ENCODE measurements around the gene ZNF451.
A peak's percentile ranks its signal among the peaks of the same experiment; 100 is the strongest.

Gene ZNF451

GRCh38 chr6:57147955-57148858 lies 58.2 kb downstream of the ZNF451 start:
- DNase-seq (ENCODE audit: low spot score): no peak

- no peak for DNase-seq (ENCODE audit: low spot score)
Observed at GRCh38 chr6:57158658-57159057, 68.7 kb downstream of the ZNF451 start.

- DNase-seq (ENCODE audit: low spot score): no peak
Observed at GRCh38 chr6:57159127-57159526, 69.1 kb downstream of the ZNF451 start.

GRCh38 chr6:57162028-57162427 lies 72.0 kb downstream of the ZNF451 start:
- no peak for DNase-seq (ENCODE audit: low spot score)

GRCh38 chr6:57162516-57162915 lies 72.5 kb downstream of the ZNF451 start:
- DNase-seq (ENCODE audit: low spot score): no peak

GRCh38 chr6:57163956-57164355 lies 74.0 kb downstream of the ZNF451 start:
- no peak for DNase-seq (ENCODE audit: low spot score)

- no peak for DNase-seq (ENCODE audit: low spot score)
Observed at GRCh38 chr6:57165080-57165479, 75.1 kb downstream of the ZNF451 start.

- peak; percentile 96 for DNase-seq (ENCODE audit: low spot score)
Observed at GRCh38 chr6:57172136-57173055, 82.4 kb downstream of the ZNF451 start, which contains the start of gene BAG2. Gene BAG2, plus strand, starts transcription at chr6:57172326. Its CDS starts 372 bp downstream, at chr6:57172698.

GRCh38 chr6:57173056-57173885 lies 83.3 kb downstream of the ZNF451 start:
- peak; percentile 71 for DNase-seq (ENCODE audit: low spot score)

- peak; percentile 33 for DNase-seq (ENCODE audit: low spot score)
Observed at GRCh38 chr6:57173886-57174510, 84.0 kb downstream of the ZNF451 start.

- no peak for DNase-seq (ENCODE audit: low spot score)
Observed at GRCh38 chr6:57174511-57174907, 84.5 kb downstream of the ZNF451 start.

- DNase-seq (ENCODE audit: low spot score): no peak
Observed at GRCh38 chr6:57177545-57178265, 87.7 kb downstream of the ZNF451 start.

- DNase-seq (ENCODE audit: low spot score): no peak
Observed at GRCh38 chr6:57180596-57180995, 90.6 kb downstream of the ZNF451 start.

- no peak for DNase-seq (ENCODE audit: low spot score)
Observed at GRCh38 chr6:57182017-57182432, 92.0 kb downstream of the ZNF451 start.

GRCh38 chr6:57183336-57183735 lies 93.3 kb downstream of the ZNF451 start:
- DNase-seq (ENCODE audit: low spot score): no peak

GRCh38 chr6:57190140-57190539 lies 100.2 kb downstream of the ZNF451 start:
- peak; percentile 41 for DNase-seq (ENCODE audit: low spot score)

GRCh38 chr6:57193177-57193576 lies 103.2 kb downstream of the ZNF451 start:
- no peak for DNase-seq (ENCODE audit: low spot score)

- DNase-seq (ENCODE audit: low spot score): no peak
Observed at GRCh38 chr6:57195457-57195856, 105.5 kb downstream of the ZNF451 start.

GRCh38 chr6:57198926-57199636 lies 109.1 kb downstream of the ZNF451 start:
- no peak for DNase-seq (ENCODE audit: low spot score)

GRCh38 chr6:57201718-57202117 lies 111.7 kb downstream of the ZNF451 start:
- no peak for DNase-seq (ENCODE audit: low spot score)

All from NAMALWA (cell line).